ENCODE data around the gene RBM26.

DNA sequence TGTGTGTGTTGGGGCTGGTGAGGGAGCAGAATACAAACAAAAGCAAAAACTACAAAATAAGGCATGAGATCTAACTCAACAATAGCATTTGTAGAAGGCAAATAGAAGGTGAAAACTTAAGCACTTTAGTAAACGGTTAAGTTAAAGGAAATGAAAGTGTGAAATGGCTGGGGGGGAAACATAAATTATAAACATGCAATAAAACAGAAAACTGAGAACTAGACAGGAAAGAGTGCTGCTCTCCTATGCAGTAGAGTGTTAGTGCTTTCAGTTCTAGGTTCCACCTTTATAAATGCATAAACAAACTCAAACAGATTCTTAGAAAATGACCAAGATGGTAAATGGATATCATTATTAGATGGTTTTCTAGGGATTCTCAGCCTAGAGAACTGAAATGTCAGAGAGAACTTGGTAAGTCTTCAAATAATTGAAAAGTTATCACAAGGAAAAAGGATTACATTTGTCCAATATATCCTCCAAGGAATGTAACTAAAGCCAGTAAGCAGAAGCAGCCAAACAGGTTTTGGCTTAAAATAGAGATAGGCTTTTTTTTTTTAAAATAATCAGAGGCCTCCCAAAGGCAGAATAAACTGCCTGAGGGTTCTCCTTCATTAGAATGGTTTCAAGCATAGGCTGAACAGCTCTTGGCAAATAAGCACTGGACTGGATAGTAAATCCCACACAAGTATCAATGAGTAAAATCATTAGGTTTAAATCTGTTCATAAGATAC lies 23.3 kb downstream of the RBM26 start:
- TF ChIP-seq CTCF (IDR thresholded peaks at IDR 0.05) (no peak), POLR2AphosphoS5 (IDR thresholded peaks at IDR 0.05) (no peak)

All from gastroesophageal sphincter (tissue), 3 donors.